Central memory CD8-positive, alpha-beta T cell (primary cell): Measurements from ENCODE around the gene RNU6-7.

Experiments
- ATAC-seq: fragments of 150-1000 bp; cut with Tn5 transposase; replicated peaks from 2 replicates; pipeline ENCODE4 v1.10.0; 2022; ENCODE audit warnings: mild to moderate bottlenecking, moderate FRiP score, moderate number of reproducible peaks; ENCODE audit not compliant: poor library complexity, severe bottlenecking; ENCODE audit errors: extremely low read depth
- DNase-seq, 2 donors: peaks; one replicate each; pipeline ENCODE4 v3.0.0; 2021; ENCODE audit warnings: low spot score in 2 of 2
- H3K27ac Mint-ChIP-seq: one replicate; pipeline ENCODE4 v1.8.0; 2022; ENCODE audit warnings: low read depth, mild to moderate bottlenecking, moderate library complexity, mixed read lengths
- H3K27me3 Mint-ChIP-seq: one replicate; pipeline ENCODE4 v1.8.0; 2022; ENCODE audit warnings: mixed read lengths
- H3K36me3 Mint-ChIP-seq: one replicate; pipeline ENCODE4 v1.8.0; 2022; ENCODE audit warnings: mild to moderate bottlenecking, moderate library complexity, mixed read lengths; ENCODE audit not compliant: insufficient read depth
- H3K4me1 Mint-ChIP-seq: one replicate; pipeline ENCODE4 v1.8.0; 2022; ENCODE audit warnings: mixed read lengths
- H3K4me3 Mint-ChIP-seq: one replicate; pipeline ENCODE4 v1.8.0; 2022; ENCODE audit warnings: mild to moderate bottlenecking, moderate library complexity, mixed read lengths
- H3K9me3 Mint-ChIP-seq: one replicate; pipeline ENCODE4 v1.8.0; 2022; ENCODE audit warnings: mixed read lengths

Gene RNU6-7

GRCh38 chr14:32193532-32193931 is 8.3 kb upstream of the RNU6-7 start:
- no peak overlapping the region for H3K4me3 Mint-ChIP-seq
- no peaks in the 10 kb centered on the region for H3K9me3 Mint-ChIP-seq
- H3K27me3 Mint-ChIP-seq, result peaks cover 29% of the 10 kb centered on the region
- H3K36me3 Mint-ChIP-seq, result no peaks in the 10 kb centered on the region
- no peak for ATAC-seq
- no peaks in the 10 kb centered on the region for H3K4me1 Mint-ChIP-seq
- no peak overlapping the region for H3K27ac Mint-ChIP-seq
- DNase-seq, result no peak

GRCh38 chr14:32195636-32196035 is 6.2 kb upstream of the RNU6-7 start:
- Mint-ChIP-seq H3K9me3 (no peaks in the 10 kb centered on the region), H3K4me3 (no peak overlapping the region)
- no peak for ATAC-seq

GRCh38 chr14:32197919-32198318 is 3.9 kb upstream of the RNU6-7 start:
- ATAC-seq, result no peak
- Mint-ChIP-seq H3K27me3 (peaks cover 19% of the 10 kb centered on the region), H3K9me3 (no peaks in the 10 kb centered on the region), H3K4me1 (peaks cover 17% of the 10 kb centered on the region), H3K36me3 (peaks cover 15% of the 10 kb centered on the region), H3K27ac (no peak overlapping the region), H3K4me3 (no peak overlapping the region)
- DNase-seq, result no peak

More at GRCh38 chr14:32195636-32196035, 6.2 kb upstream of the RNU6-7 start:
- DNase-seq, result no peak
- Mint-ChIP-seq H3K27ac (no peak overlapping the region), H3K27me3 (peaks cover 29% of the 10 kb centered on the region), H3K36me3 (no peaks in the 10 kb centered on the region), H3K4me1 (no peaks in the 10 kb centered on the region)

GRCh38 chr14:32200368-32201192 is 1.3 kb upstream of the RNU6-7 start:
- Mint-ChIP-seq H3K27me3 (peaks cover 5% of the 10 kb centered on the region), H3K4me3 (peak overlapping the region; percentile 84), H3K36me3 (peaks cover 29% of the 10 kb centered on the region), H3K9me3 (no peaks in the 10 kb centered on the region), H3K4me1 (peaks cover 32% of the 10 kb centered on the region), H3K27ac (peak overlapping the region; percentile 97)
- ATAC-seq, result no peak
- DNase-seq, result no peak

- peak; percentile 16 for ATAC-seq
- peaks cover 29% of the 10 kb centered on the region for H3K36me3 Mint-ChIP-seq
- DNase-seq, result peak; percentile 28 to 37
- no peaks in the 10 kb centered on the region for H3K27me3 Mint-ChIP-seq
- H3K9me3 Mint-ChIP-seq, result no peaks in the 10 kb centered on the region
- H3K27ac Mint-ChIP-seq, result peak overlapping the region; percentile 97
- peaks cover 32% of the 10 kb centered on the region for H3K4me1 Mint-ChIP-seq
- H3K4me3 Mint-ChIP-seq, result peak overlapping the region; percentile 84
Measured at GRCh38 chr14:32201193-32201815, 541 bp upstream of the RNU6-7 start.

GRCh38 chr14:32202491-32202997 is 699 bp downstream of the RNU6-7 start:
- H3K4me3 Mint-ChIP-seq, result peak overlapping the region; percentile 84
- DNase-seq (no peak), ATAC-seq (no peak)
- H3K27ac Mint-ChIP-seq, result peak overlapping the region; percentile 97
- no peaks in the 10 kb centered on the region for H3K27me3 Mint-ChIP-seq
- peaks cover 32% of the 10 kb centered on the region for H3K4me1 Mint-ChIP-seq
- peaks cover 29% of the 10 kb centered on the region for H3K36me3 Mint-ChIP-seq
- no peaks in the 10 kb centered on the region for H3K9me3 Mint-ChIP-seq

- DNase-seq, result peak; percentile 71 to 83
- Mint-ChIP-seq H3K4me1 (peaks cover 32% of the 10 kb centered on the region), H3K36me3 (peaks cover 29% of the 10 kb centered on the region), H3K9me3 (no peaks in the 10 kb centered on the region), H3K27me3 (peaks cover 6% of the 10 kb centered on the region), H3K27ac (peak within 1 kb of the TSS; percentile 97), H3K4me3 (peak within 1 kb of the TSS; percentile 84)
- peak; percentile 77 for ATAC-seq
Measured at GRCh38 chr14:32202998-32203882, 1.4 kb downstream of the RNU6-7 start, which contains the start of gene RNU6-8. TSS of gene RNU6-8 (minus strand) at chr14:32203269.

GRCh38 chr14:32203928-32204357 is 2.1 kb downstream of the RNU6-7 start:
- ATAC-seq (peak; percentile 21), DNase-seq (no peak)
- Mint-ChIP-seq H3K36me3 (peaks cover 29% of the 10 kb centered on the region), H3K4me1 (peaks cover 32% of the 10 kb centered on the region), H3K9me3 (no peaks in the 10 kb centered on the region), H3K27me3 (peaks cover 13% of the 10 kb centered on the region), H3K27ac (peak overlapping the region; percentile 97), H3K4me3 (peak overlapping the region; percentile 84)

- DNase-seq (no peak), ATAC-seq (no peak)
- Mint-ChIP-seq H3K4me1 (peaks cover 32% of the 10 kb centered on the region), H3K27ac (no peak overlapping the region), H3K4me3 (no peak overlapping the region), H3K36me3 (peaks cover 29% of the 10 kb centered on the region), H3K9me3 (no peaks in the 10 kb centered on the region), H3K27me3 (peaks cover 29% of the 10 kb centered on the region)
Measured at GRCh38 chr14:32205554-32205953, 3.7 kb downstream of the RNU6-7 start.

GRCh38 chr14:32205984-32206383 is 4.1 kb downstream of the RNU6-7 start:
- H3K4me3 Mint-ChIP-seq, result no peak overlapping the region
- H3K27ac Mint-ChIP-seq, result no peak overlapping the region
- ATAC-seq, result no peak

GRCh38 chr14:32206552-32206951 is 4.7 kb downstream of the RNU6-7 start:
- Mint-ChIP-seq H3K9me3 (no peaks in the 10 kb centered on the region), H3K27me3 (peaks cover 38% of the 10 kb centered on the region), H3K4me1 (peaks cover 29% of the 10 kb centered on the region), H3K27ac (no peak overlapping the region), H3K36me3 (peaks cover 23% of the 10 kb centered on the region), H3K4me3 (no peak overlapping the region)
- DNase-seq (no peak), ATAC-seq (no peak)

More at GRCh38 chr14:32205984-32206383, 4.1 kb downstream of the RNU6-7 start:
- DNase-seq, result no peak
- Mint-ChIP-seq H3K4me1 (peaks cover 32% of the 10 kb centered on the region), H3K9me3 (no peaks in the 10 kb centered on the region), H3K27me3 (peaks cover 33% of the 10 kb centered on the region), H3K36me3 (peaks cover 26% of the 10 kb centered on the region)

- H3K9me3 Mint-ChIP-seq, result no peaks in the 10 kb centered on the region
- H3K27ac Mint-ChIP-seq, result no peak overlapping the region
- H3K36me3 Mint-ChIP-seq, result peaks cover 8% of the 10 kb centered on the region
- no peak for ATAC-seq
- H3K27me3 Mint-ChIP-seq, result peaks cover 46% of the 10 kb centered on the region
- H3K4me1 Mint-ChIP-seq, result peaks cover 9% of the 10 kb centered on the region
- no peak for DNase-seq
- no peak overlapping the region for H3K4me3 Mint-ChIP-seq
Measured at GRCh38 chr14:32208490-32208889, 6.6 kb downstream of the RNU6-7 start.
